Duodenal mucosa (tissue), 2 donors: ENCODE data around the gene HCN4.

Source experiments
- H3K27ac ChIP-seq: one replicate; pipeline ENCODE4 v1.7.0; 2013; ENCODE audit warnings: low read depth, low read length
- H3K27me3 ChIP-seq, 2 donors: one replicate each; pipeline ENCODE4 v1.7.0; 2013; ENCODE audit warnings: low read length in 2 of 2, control low read depth in 1 of 2; ENCODE audit not compliant: insufficient read depth in 2 of 2, control insufficient read depth in 1 of 2
- H3K36me3 ChIP-seq, 2 donors: one replicate each; pipeline ENCODE4 v1.7.0; 2013; ENCODE audit warnings: low read length in 2 of 2, control low read depth in 1 of 2; ENCODE audit not compliant: insufficient read depth in 2 of 2, control insufficient read depth in 1 of 2
- H3K4me1 ChIP-seq, 2 donors: one replicate each; pipeline ENCODE4 v1.7.0; 2013; ENCODE audit warnings: low read length in 2 of 2, control low read depth in 1 of 2; ENCODE audit not compliant: insufficient read depth in 2 of 2, control insufficient read depth in 1 of 2
- H3K4me3 ChIP-seq, 2 donors: one replicate each; pipeline ENCODE4 v1.7.0; 2013; ENCODE audit warnings: low read length in 2 of 2, low read depth in 1 of 2
- H3K9ac ChIP-seq, 2 donors: one replicate each; pipeline ENCODE4 v1.7.0; 2013; ENCODE audit warnings: low read length in 2 of 2, low read depth in 1 of 2
- H3K9me3 ChIP-seq, 2 donors: one replicate each; pipeline ENCODE4 v1.7.0; 2013; ENCODE audit warnings: low read length in 2 of 2, control low read depth in 1 of 2; ENCODE audit not compliant: control insufficient read depth in 1 of 2

HCN4 gene

DNA sequence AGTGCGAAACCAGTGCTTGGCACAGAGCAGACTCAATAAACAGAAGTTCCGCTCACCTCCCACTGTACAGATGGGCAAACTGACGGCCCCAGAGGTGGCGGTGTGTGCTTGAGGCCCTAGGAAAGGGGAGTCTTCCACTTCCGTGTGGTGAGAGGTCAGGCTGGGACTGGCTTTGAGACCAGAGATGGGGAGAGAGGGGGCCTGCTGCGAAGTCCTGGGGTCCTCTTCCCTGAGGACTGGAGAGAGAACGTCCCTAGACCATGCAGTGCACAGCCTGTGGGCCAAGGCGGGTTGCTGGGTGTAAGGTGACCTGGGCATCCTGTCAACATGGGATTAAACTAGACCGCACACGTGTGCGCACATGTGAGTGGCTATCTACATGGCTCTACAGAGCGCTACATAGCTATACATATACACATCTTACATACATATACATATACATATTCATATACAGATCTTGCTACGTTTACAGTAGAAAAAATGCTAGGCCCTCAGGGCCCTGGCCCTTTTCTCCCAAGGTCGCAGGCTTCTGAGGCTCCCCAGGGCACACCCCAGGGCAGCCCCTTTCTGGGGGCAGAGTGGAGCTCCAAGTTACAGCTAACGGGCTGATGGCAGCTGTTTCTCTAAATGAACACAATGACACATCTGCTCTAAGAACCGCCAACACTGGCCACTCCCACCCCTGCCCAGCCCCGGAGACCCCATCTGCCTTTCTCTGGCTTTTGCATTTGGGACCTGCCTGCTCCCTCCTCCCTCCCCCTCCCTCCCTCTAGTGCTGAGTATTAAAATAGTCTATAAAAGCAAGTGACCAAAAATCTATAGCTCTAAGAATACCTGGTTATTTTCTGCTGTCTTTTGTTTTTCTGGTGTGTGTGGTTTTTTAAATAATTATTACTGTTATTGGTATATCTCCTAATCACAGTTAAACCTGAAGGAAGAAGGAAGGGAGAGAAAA lies 47.0 kb downstream of the HCN4 start:
- Histone ChIP-seq H3K4me1 (no peaks in the 10 kb centered on the region), H3K36me3 (no peaks in the 10 kb centered on the region), H3K4me3 (no peak overlapping the region), H3K27ac (no peak overlapping the region), H3K27me3 (peaks cover 10 to 12% of the 10 kb centered on the region in 2 donors), H3K9ac (no peak overlapping the region), H3K9me3 (no peaks in the 10 kb centered on the region)

DNA sequence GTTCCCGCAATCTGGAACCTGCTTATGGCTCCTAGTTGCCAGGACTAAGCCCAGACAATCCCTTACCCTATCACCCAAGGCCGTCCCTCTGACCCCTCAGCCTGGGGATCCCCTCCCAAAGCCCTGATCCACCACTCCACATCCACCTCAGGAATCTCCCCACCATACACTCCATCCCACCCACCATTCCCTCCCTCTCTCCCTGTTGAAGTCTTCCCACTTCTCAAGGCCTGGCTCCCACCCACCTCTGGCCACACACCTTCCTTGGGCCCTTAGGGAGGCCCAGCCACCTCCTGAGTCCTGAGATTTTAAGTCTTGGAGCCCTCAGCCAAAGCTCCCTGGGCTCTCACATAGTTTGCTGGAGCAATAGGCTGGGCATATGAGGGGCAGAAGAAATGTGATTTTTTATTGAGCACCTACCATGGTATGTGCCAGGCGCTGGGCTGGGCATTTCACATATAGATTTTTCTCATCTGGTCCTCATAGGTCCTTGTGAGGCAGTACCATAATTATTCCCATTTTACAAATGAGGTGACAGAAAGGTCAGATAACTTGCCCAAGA lies 48.1 kb downstream of the HCN4 start:
- Histone ChIP-seq H3K27me3 (peaks cover 10 to 12% of the 10 kb centered on the region in 2 donors), H3K9ac (no peak overlapping the region), H3K4me3 (no peak overlapping the region), H3K9me3 (no peaks in the 10 kb centered on the region), H3K27ac (no peak overlapping the region), H3K36me3 (no peaks in the 10 kb centered on the region), H3K4me1 (no peaks in the 10 kb centered on the region)

DNA sequence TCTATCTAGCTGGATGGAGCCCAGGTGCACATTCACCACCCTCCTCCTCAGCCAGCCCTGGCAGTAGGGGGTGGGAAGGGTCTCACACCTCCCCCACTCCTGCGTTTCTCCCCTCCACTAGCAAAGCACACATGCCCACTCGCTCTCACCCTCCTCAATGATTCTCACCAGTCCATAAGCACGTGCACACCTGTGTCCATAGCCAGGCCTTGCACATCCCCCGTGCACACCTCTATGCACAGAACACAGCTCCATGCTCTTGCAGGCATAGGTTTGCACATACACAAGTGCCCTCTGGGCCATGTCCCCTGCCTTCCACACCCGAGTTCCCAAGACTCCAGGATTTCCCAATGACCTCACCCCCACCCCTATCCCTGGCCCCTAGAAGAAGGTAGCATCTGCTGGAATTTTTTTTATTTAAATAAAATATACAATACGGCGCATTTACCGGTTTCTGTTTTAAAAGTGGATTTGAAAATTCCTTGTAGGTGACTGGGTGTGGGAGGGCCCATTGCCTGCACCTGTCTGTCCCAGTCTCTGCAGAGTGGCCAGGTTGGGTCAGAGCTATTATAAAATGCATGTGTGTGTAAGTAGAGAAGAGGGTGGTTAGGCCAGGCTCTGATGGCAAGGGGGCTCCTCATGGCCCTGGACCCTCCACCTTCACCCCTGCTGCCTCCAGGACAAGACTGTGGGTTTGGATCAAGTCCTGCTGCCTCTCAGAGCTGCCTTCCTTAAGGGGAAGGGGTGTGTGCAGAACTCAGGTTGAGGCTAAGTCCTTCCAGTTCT lies 49.1 kb downstream of the HCN4 start:
- Histone ChIP-seq H3K9ac (no peak overlapping the region), H3K27me3 (peaks cover 10 to 12% of the 10 kb centered on the region in 2 donors), H3K27ac (no peak overlapping the region), H3K4me3 (no peak overlapping the region), H3K36me3 (no peaks in the 10 kb centered on the region), H3K4me1 (no peaks in the 10 kb centered on the region), H3K9me3 (no peaks in the 10 kb centered on the region)

DNA sequence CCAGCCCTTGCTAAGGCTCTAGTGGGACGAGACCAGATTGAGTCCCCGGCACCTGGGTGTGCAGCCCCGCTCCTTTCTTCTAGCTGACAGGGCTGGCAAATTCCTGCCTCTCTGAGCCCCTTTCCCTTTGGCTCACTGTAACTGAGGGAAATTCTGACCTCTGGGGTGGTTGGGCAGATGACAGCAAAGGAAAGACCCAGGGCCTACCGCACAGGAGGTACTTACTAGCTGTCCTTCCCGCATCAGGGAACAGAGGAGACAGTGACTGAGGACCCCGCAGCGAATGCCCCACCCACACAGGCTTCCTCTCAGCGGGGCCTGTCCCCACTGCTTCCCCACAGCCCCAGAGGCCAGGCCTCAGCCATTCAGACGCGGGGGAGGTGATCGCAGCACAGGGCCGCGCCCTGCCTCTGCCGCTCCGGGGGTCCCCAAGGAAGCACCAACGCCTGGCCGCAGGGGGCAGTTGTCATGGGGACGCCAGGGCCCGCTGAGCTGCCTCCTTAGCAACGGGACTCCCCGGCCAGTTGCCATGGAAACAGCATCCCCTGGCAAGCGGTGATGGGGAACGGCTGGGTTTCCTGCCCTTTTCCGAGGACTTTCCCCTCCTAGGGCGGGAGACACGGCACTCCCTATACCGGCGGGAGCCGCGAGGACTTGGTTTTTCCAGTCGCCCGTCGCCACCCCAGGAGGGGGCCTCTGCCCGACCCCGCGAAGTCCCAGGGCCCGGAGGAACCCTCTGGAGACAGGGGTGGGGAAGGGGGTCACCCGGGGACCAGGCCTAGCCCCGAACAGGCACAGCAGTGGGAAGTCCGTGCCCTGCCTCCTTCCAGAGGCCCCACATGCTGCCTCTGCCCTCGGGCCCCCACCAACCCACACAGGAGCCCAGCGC lies 50.1 kb downstream of the HCN4 start:
- H3K9me3 ChIP-seq: no peaks in the 10 kb centered on the region
- H3K9ac ChIP-seq: no peak overlapping the region
- H3K4me1 ChIP-seq: no peaks in the 10 kb centered on the region
- no peaks in the 10 kb centered on the region for H3K36me3 ChIP-seq
- no peak overlapping the region for H3K27ac ChIP-seq
- peaks cover 10 to 12% of the 10 kb centered on the region in 2 donors for H3K27me3 ChIP-seq
- no peak overlapping the region for H3K4me3 ChIP-seq

DNA sequence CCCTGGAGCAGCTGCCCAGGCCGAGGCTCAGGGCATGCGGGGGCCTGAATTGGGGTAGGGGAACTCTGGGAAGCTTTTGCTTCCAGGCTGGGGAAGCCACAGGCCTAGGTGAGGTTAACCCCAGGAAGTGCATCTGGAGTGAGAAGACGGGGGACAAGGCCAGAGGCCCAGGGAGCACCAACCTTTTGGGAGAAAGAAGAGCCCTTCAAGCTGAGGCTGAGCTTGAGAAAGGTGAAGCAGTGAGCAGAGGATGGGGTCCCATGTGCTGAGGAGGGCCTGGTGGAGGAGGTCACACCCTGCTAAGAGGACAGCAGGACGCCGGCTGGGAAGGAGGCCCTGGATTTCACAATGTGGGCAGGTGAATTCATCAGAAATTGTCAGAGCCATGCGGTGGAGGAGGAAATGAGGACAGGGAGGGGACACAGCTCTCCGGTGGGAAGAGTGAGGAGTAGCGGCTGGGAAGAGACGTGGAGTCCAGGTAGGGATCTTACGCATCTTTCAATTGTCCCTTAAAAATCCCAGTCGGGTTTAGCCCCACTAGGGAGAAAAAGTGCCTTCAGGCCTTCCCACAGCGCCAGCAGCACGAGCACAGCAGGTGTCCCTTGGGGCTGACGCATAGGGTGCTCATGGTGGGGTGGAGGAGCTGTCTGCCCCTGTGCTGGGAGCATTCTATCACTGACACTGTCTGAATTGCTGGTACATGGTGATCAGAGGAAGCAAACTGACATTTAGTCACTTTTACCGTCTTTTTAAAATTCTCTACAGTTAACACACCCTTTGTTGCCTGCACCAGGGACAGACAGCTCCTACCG lies 50.9 kb downstream of the HCN4 start:
- no peaks in the 10 kb centered on the region for H3K36me3 ChIP-seq
- no peak overlapping the region for H3K9ac ChIP-seq
- no peak overlapping the region for H3K27ac ChIP-seq
- H3K9me3 ChIP-seq: no peaks in the 10 kb centered on the region
- peaks cover 10 to 12% of the 10 kb centered on the region in 2 donors for H3K27me3 ChIP-seq
- H3K4me1 ChIP-seq: no peaks in the 10 kb centered on the region
- H3K4me3 ChIP-seq: no peak overlapping the region

DNA sequence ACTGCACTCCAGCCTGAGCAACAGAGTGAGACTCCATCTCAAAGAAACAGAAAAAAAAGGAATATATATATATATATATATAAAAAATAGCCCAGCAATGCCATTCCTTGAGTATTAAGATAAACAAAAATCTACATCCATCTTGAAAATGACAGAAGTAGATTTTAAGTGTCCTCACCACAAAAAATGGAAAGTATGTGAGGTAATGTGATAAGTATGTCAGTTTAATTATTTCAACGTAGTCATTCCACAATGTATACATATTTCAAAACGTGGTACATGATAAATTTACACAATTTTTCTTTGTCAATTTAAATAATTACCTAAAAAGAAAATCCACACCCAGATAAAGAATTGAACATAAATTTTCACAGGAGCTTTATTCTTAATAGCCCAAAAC lies 54.9 kb downstream of the HCN4 start:
- peaks cover 0 to 6% of the 10 kb centered on the region in 2 donors for H3K27me3 ChIP-seq
- H3K9me3 ChIP-seq: no peaks in the 10 kb centered on the region
- H3K4me1 ChIP-seq: no peaks in the 10 kb centered on the region
- no peak overlapping the region for H3K27ac ChIP-seq
- H3K9ac ChIP-seq: no peak overlapping the region
- H3K4me3 ChIP-seq: no peak overlapping the region
- H3K36me3 ChIP-seq: no peaks in the 10 kb centered on the region

DNA sequence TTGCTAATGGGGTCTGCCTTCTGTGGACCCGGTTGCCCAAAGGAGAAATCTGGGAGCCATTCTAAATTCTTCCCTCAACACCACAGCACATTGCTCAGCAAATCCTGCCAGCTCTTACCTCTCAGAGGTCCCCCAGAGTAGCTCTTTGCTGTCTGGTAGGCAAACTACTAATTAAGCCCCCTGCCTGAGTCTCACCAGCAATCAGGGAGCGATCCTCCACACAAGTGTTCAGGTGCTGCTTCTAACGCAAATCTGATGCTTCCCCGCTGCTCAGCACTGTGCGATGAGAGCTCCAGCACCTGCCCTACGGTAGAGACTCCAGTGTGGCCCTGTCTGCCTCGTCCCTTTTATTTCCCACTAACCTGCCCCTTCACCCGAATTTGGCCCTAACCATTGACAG lies 60.5 kb downstream of the HCN4 start:
- H3K27ac ChIP-seq: no peak overlapping the region
- no peak overlapping the region for H3K4me3 ChIP-seq
- H3K4me1 ChIP-seq: no peaks in the 10 kb centered on the region
- H3K27me3 ChIP-seq: no peaks in the 10 kb centered on the region
- peaks cover 5 to 21% of the 10 kb centered on the region in 2 donors for H3K36me3 ChIP-seq
- no peak overlapping the region for H3K9ac ChIP-seq
- H3K9me3 ChIP-seq: no peaks in the 10 kb centered on the region

DNA sequence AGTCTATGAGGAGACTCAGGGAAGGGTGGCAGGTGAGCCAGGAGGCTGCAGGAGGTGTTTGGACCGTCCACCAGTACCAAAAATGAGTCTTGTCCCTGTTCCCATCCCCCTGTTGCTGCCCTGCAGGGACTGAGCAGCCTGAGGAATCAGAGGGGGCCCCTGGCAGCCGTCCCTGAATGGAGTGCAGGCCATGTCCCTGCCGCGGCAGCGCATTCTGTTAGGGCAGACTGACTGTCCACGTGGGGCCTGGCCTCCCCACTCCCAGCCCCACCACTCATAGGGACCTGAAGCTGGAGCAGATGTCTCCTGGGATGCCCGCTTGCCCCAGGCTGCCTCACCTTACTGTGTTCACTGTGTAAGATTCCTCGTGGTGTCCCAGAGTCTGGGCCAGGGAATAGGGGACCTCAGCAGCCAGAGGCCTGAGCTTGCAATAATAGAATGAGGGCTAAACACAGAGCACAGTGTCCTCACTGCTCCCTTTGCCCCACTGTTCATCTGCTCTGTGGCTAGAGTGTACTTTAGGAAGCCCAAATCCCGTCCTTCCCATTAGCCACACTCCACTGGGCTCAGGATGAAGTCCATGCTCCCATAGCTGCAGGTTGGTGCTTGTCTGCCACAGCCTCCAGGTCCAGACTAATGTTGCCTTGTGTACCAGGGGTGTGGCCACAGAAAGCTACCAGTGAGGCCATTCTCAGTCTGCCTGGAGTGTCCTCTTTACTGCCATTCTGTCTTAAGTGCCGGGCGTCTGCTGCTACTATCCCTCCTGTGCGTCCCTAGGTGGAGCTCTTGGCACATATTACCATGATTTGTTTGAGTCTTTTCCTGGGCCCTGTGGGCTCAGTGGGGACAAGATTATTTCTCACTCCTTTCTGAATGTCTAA lies 63.2 kb downstream of the HCN4 start:
- Histone ChIP-seq H3K4me1 (no peaks in the 10 kb centered on the region), H3K36me3 (peaks cover 19 to 46% of the 10 kb centered on the region in 2 donors)

More for the DNA sequence above, 63.2 kb downstream of the HCN4 start:
- Histone ChIP-seq H3K9ac (no peak overlapping the region), H3K9me3 (no peaks in the 10 kb centered on the region), H3K4me3 (no peak overlapping the region), H3K27ac (no peak overlapping the region), H3K27me3 (no peaks in the 10 kb centered on the region)
